ENCODE data around the gene OR1K1.

The OR1K1 gene

DNA sequence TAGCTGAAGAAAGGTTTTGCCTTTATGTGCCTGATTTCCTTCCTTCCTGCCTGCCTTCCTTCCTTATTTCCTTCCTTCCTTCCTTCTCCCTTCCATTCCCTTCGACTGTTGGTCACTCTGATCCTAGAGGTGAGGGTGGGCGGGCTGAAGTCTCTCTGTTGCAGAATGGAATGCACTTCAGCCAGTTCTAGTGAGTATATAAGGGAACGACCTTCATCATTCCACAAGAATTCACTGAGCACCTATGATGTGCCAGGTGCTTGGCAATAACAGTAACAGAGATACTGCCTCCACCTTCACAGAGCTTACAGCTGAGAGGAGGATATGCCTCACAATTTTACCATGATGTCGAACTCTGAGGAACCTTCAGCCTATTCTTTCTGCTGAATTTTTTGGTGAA, 19.9 kb upstream of the OR1K1 start:
- DNase-seq (ENCODE audit: low read depth) = no peak
- no peak overlapping the region for H3K4me3 ChIP-seq (ENCODE audit: low read length)
- TF ChIP-seq, protein P1, sequence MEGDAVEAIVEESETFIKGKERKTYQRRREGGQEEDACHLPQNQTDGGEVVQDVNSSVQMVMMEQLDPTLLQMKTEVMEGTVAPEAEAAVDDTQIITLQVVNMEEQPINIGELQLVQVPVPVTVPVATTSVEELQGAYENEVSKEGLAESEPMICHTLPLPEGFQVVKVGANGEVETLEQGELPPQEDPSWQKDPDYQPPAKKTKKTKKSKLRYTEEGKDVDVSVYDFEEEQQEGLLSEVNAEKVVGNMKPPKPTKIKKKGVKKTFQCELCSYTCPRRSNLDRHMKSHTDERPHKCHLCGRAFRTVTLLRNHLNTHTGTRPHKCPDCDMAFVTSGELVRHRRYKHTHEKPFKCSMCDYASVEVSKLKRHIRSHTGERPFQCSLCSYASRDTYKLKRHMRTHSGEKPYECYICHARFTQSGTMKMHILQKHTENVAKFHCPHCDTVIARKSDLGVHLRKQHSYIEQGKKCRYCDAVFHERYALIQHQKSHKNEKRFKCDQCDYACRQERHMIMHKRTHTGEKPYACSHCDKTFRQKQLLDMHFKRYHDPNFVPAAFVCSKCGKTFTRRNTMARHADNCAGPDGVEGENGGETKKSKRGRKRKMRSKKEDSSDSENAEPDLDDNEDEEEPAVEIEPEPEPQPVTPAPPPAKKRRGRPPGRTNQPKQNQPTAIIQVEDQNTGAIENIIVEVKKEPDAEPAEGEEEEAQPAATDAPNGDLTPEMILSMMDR (conservative IDR thresholded peaks at IDR 0.05; ENCODE audit: low read depth, low read length) = no peak

DNA sequence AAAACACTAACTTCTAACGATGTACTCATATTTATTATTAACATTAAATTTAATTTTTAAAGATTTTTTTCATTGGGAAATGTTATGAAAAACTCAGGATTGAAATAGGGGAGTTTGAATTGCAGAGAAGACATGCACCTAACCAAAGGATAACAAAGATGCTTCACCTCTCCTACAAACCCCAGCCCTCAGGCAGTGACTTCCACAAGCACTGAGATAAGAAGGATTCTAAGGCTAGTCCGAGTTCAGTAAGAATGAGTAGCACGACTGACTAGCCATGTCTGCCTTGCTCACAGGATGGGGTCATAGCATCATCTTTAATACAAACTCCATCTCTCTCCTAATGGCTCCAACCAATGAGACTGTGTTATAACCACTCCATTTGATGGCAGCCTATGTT, 18.3 kb upstream of the OR1K1 start:
- TF ChIP-seq, protein P1 (conservative IDR thresholded peaks at IDR 0.05; ENCODE audit: low read depth, low read length) = no peak
- no peak overlapping the region for H3K4me3 ChIP-seq (ENCODE audit: low read length)
- no peak for DNase-seq (ENCODE audit: low read depth)

DNA sequence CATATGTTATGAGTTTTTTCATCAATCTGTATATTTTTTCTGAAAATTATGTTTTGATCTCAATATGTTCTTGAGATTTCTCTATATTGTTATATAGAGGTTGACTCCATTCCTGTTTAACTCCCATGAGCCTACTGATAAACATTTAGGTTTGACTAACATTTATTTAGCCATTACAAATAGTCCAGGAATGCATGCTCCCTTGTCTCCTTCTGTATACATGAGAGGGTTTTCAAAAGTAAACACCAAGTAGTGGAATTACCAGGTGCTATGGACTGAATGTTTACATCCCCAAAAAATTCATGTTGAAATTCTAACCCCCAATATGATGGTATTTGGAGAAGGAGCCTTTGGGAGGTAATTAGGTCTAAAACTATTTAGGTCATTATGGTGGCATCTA, 14.7 kb upstream of the OR1K1 start:
- DNase-seq (ENCODE audit: low read depth) = no peak
- H3K4me3 ChIP-seq (ENCODE audit: low read length) = no peak overlapping the region
- TF ChIP-seq, protein P1 (conservative IDR thresholded peaks at IDR 0.05; ENCODE audit: low read depth, low read length) = no peak

GRCh38 chr9:122786338-122786737, 13.6 kb upstream of the OR1K1 start:
- no peak for DNase-seq (ENCODE audit: low read depth)
- no peak overlapping the region for H3K4me3 ChIP-seq (ENCODE audit: low read length)
- TF ChIP-seq, protein P1 (conservative IDR thresholded peaks at IDR 0.05; ENCODE audit: low read depth, low read length) = no peak

DNA sequence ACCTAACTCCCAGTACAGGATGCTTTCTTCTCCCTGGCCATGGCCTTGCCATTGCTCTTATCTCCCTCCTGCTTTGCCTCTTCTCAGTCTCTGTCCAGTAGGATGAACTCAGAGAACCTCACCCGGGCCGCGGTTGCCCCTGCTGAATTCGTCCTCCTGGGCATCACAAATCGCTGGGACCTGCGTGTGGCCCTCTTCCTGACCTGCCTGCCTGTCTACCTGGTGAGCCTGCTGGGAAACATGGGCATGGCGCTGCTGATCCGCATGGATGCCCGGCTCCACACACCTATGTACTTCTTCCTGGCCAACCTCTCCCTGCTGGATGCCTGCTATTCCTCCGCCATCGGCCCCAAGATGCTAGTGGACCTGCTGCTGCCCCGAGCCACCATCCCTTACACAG, 11.1 kb upstream of the OR1K1 start, which contains the start of gene OR5C1:
Gene OR5C1, plus strand, starts transcription at position 103 of the 400 bp plus-strand sequence. Its CDS starts 0 bp downstream, at position 103.
- TF ChIP-seq, protein P1 (conservative IDR thresholded peaks at IDR 0.05; ENCODE audit: low read depth, low read length) = no peak
- no peak within 1 kb of the TSS for H3K4me3 ChIP-seq (ENCODE audit: low read length)
- DNase-seq (ENCODE audit: low read depth) = no peak

DNA sequence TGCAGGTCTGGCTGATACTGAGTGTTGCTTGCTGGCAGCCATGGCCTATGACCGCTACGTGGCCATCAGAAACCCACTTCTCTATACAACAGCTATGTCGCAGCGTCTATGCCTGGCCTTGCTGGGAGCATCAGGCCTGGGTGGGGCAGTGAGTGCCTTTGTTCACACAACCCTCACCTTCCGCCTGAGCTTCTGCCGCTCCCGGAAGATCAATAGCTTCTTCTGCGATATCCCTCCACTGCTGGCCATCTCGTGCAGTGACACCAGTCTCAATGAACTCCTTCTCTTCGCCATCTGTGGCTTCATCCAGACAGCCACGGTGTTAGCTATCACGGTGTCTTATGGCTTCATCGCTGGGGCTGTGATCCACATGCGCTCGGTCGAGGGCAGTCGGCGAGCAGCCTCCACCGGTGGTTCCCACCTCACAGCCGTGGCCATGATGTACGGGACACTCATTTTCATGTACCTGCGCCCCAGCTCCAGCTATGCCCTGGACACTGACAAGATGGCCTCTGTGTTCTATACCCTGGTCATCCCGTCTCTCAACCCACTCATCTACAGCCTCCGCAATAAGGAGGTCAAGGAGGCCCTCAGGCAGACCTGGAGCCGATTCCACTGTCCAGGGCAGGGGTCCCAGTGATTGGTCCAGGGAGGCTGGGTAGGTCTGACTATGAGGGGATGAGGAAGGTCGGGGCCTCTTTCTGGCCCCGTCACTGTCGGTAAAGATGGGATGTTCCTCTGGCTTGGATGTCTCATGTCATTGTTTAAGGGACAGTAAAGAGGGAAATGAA, 10.5 kb upstream of the OR1K1 start:
- DNase-seq (ENCODE audit: low read depth) = no peak
- H3K4me3 ChIP-seq (ENCODE audit: low read length) = no peak overlapping the region
- TF ChIP-seq, protein P1 (conservative IDR thresholded peaks at IDR 0.05; ENCODE audit: low read depth, low read length) = no peak
